ENCODE data around the gene EIF3D. TPM values are rescaled to one million over a fixed set of nuclear protein-coding genes. Genes with fewer than 3 reads are reported as not detected.

The EIF3D gene
- total RNA-seq, 1 donor from 2014 or later: 132 TPM

GRCh38 chr22:36506637-36507517 is 22.1 kb downstream of the EIF3D start, which contains the start of gene FOXRED2:
Gene FOXRED2, minus strand, starts transcription at chr22:36507040. Its CDS starts 618 bp downstream, at chr22:36506422.
- H3K27me3 ChIP-seq: no peaks in the 10 kb centered on the region
- peak within 1 kb of the TSS; percentile 81 for H3K27ac ChIP-seq
- H3K36me3 ChIP-seq: peaks cover 22% of the 10 kb centered on the region
- DNase-seq (peak; percentile 94), ATAC-seq (peak; percentile 95)
- peak within 1 kb of the TSS; percentile 69 for H3K4me3 ChIP-seq
- TF ChIP-seq, protein P1, sequence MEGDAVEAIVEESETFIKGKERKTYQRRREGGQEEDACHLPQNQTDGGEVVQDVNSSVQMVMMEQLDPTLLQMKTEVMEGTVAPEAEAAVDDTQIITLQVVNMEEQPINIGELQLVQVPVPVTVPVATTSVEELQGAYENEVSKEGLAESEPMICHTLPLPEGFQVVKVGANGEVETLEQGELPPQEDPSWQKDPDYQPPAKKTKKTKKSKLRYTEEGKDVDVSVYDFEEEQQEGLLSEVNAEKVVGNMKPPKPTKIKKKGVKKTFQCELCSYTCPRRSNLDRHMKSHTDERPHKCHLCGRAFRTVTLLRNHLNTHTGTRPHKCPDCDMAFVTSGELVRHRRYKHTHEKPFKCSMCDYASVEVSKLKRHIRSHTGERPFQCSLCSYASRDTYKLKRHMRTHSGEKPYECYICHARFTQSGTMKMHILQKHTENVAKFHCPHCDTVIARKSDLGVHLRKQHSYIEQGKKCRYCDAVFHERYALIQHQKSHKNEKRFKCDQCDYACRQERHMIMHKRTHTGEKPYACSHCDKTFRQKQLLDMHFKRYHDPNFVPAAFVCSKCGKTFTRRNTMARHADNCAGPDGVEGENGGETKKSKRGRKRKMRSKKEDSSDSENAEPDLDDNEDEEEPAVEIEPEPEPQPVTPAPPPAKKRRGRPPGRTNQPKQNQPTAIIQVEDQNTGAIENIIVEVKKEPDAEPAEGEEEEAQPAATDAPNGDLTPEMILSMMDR (IDR thresholded peaks at IDR 0.05): no peak
- H3K4me1 ChIP-seq: peaks cover 16% of the 10 kb centered on the region
- intact Hi-C loops (cut with DNase I): no loop called here
- H3K9me3 ChIP-seq: no peaks in the 10 kb centered on the region

GRCh38 chr22:36505998-36506635 is 22.8 kb downstream of the EIF3D start:
- Histone ChIP-seq H3K4me1 (peaks cover 16% of the 10 kb centered on the region), H3K4me3 (peak overlapping the region; percentile 69), H3K27me3 (no peaks in the 10 kb centered on the region), H3K36me3 (peaks cover 14% of the 10 kb centered on the region), H3K27ac (no peak overlapping the region), H3K9me3 (no peaks in the 10 kb centered on the region)
- intact Hi-C loops (cut with DNase I): no loop called here
- TF ChIP-seq, protein P1 (IDR thresholded peaks at IDR 0.05): no peak
- ATAC-seq: no peak
- DNase-seq: no peak

DNA sequence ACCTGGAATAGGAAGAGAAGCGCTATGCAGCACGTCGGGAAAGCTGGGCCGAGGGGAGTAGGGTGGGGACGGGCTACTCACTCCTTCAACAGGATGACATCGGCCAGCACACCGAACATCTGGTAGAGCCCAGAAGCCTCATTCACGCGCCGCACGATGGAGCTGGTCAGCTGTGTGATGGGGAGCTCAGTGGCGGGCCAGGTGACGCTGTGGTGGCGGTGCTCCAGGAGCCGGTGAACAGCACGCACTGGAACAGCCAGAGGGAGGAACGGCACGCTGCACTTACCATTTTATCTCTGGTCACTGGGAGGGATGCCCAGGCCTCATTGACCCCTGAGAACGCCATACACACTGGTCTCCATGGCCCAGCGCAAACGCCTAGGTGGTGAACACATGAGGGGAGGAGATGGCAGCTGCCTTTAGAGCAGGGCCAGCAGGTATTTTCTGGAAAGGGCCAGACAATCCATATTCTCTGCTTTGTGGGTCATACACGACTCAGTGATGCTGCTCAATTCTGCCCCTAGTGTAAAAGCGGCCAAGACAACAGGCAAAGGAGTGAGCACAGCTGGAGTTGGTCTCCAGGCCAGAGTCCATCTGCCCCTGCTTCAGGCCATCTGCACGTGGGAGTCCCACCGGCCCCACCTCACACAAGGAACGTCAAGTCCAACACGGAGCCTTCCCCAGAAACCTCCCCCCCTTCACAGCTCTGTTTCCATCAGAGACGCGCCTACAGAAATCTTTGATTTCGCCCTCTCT is 30.9 kb downstream of the EIF3D start:
- H3K27me3 ChIP-seq: no peaks in the 10 kb centered on the region
- no peak overlapping the region for H3K27ac ChIP-seq
- intact Hi-C loops (cut with DNase I): no loop called here
- no peak overlapping the region for H3K4me3 ChIP-seq
- TF ChIP-seq, protein P1 (IDR thresholded peaks at IDR 0.05): no peak
- DNase-seq (no peak), ATAC-seq (no peak)
- no peaks in the 10 kb centered on the region for H3K9me3 ChIP-seq
- peaks cover 8% of the 10 kb centered on the region for H3K36me3 ChIP-seq
- H3K4me1 ChIP-seq: peaks cover 4% of the 10 kb centered on the region

- TF ChIP-seq, protein P1 (IDR thresholded peaks at IDR 0.05): no peak
- no peaks in the 10 kb centered on the region for H3K9me3 ChIP-seq
- peaks cover 4% of the 10 kb centered on the region for H3K4me1 ChIP-seq
- H3K4me3 ChIP-seq: no peak overlapping the region
- peak; percentile 71 for DNase-seq
- H3K27me3 ChIP-seq: no peaks in the 10 kb centered on the region
- H3K36me3 ChIP-seq: peaks cover 12% of the 10 kb centered on the region
- intact Hi-C loops (cut with DNase I): no loop called here
- ATAC-seq: peak; percentile 82
- no peak overlapping the region for H3K27ac ChIP-seq
Measured at GRCh38 chr22:36493690-36494110, 35.3 kb downstream of the EIF3D start.

- H3K27ac ChIP-seq: no peak overlapping the region
- TF ChIP-seq, protein P1 (IDR thresholded peaks at IDR 0.05): no peak
- H3K27me3 ChIP-seq: no peaks in the 10 kb centered on the region
- H3K9me3 ChIP-seq: no peaks in the 10 kb centered on the region
- no peak overlapping the region for H3K4me3 ChIP-seq
- H3K36me3 ChIP-seq: peaks cover 12% of the 10 kb centered on the region
- H3K4me1 ChIP-seq: peaks cover 4% of the 10 kb centered on the region
- intact Hi-C loops (cut with DNase I): no loop called here
- no peak for ATAC-seq
- no peak for DNase-seq
Measured at GRCh38 chr22:36492109-36492508, 36.9 kb downstream of the EIF3D start.

Data from upper lobe of right lung (tissue), 1 donor.